ENCODE data around the gene EXOC1.

Gene EXOC1

DNA sequence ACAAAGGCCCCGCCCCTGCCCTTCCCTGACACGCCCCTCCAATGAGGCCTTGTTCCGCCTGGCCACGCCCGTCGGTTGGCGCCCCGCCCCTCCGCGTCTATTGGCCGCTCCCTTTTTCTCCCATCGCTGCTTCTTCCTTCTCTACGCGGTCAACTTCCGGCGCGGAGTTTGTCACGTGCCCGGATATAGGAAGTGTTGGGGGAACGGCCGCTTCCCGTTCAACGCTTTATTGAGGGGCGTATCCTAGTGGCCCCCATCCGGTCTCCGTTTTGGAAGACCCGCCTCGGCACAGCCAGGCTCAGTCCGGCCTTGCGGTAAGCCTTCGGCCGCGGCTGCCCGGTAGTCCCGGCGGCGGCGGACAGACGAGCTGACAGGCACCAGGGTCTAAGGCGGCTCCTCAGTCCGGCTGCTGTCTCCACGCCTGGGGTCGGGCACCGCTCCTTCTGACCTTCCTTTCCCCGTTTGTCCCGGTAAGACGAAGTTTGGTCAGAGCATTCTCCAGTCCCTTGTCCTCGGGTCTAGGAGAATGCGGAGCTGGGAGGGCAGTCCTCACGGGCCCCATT lies at the start of gene EXOC1:
Gene EXOC1 (plus strand): TSS at position 165 of the 563 bp plus-strand sequence. CDS start 4,676 bp downstream, outside the sequence.
- H3K4me3 ChIP-seq (ENCODE audit: low read depth, low read length): peak within 1 kb of the TSS; percentile 82
- DNase-seq (ENCODE audit: low read depth): peak; percentile 97
- TF ChIP-seq MYC (IDR thresholded peaks at IDR 0.05; ENCODE audit: low read depth, low read length): no peak; the same call in 1 of the 2 replicates
- peak; percentile 80 for TF ChIP-seq POLR2A (IDR thresholded peaks at IDR 0.05; ENCODE audit: extremely low read depth, insufficient read length)
- peak; percentile 95 for TF ChIP-seq MAX (IDR thresholded peaks at IDR 0.05; ENCODE audit: low read depth, low read length)

- H3K4me3 ChIP-seq (ENCODE audit: low read depth, low read length): no peak overlapping the region
- TF ChIP-seq, protein P1, sequence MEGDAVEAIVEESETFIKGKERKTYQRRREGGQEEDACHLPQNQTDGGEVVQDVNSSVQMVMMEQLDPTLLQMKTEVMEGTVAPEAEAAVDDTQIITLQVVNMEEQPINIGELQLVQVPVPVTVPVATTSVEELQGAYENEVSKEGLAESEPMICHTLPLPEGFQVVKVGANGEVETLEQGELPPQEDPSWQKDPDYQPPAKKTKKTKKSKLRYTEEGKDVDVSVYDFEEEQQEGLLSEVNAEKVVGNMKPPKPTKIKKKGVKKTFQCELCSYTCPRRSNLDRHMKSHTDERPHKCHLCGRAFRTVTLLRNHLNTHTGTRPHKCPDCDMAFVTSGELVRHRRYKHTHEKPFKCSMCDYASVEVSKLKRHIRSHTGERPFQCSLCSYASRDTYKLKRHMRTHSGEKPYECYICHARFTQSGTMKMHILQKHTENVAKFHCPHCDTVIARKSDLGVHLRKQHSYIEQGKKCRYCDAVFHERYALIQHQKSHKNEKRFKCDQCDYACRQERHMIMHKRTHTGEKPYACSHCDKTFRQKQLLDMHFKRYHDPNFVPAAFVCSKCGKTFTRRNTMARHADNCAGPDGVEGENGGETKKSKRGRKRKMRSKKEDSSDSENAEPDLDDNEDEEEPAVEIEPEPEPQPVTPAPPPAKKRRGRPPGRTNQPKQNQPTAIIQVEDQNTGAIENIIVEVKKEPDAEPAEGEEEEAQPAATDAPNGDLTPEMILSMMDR (IDR thresholded peaks at IDR 0.05; ENCODE audit: low read depth, low read length): no peak
- TF ChIP-seq MYC (IDR thresholded peaks at IDR 0.05; ENCODE audit: low read depth, low read length): no peak
- TF ChIP-seq POLR2A (IDR thresholded peaks at IDR 0.05; ENCODE audit: extremely low read depth, insufficient read length): no peak
- TF ChIP-seq MAX (IDR thresholded peaks at IDR 0.05; ENCODE audit: low read depth, low read length): no peak
- no peak for DNase-seq (ENCODE audit: low read depth)
Observed at GRCh38 chr4:55807556-55807955, 45.9 kb upstream of the EXOC1 start.

GRCh38 chr4:55808186-55808585 lies 45.3 kb upstream of the EXOC1 start:
- TF ChIP-seq, protein P1 (IDR thresholded peaks at IDR 0.05; ENCODE audit: low read depth, low read length): no peak
- TF ChIP-seq MAX (IDR thresholded peaks at IDR 0.05; ENCODE audit: low read depth, low read length): no peak
- TF ChIP-seq POLR2A (IDR thresholded peaks at IDR 0.05; ENCODE audit: extremely low read depth, insufficient read length): no peak
- no peak for TF ChIP-seq MYC (IDR thresholded peaks at IDR 0.05; ENCODE audit: low read depth, low read length)
- DNase-seq (ENCODE audit: low read depth): no peak

GRCh38 chr4:55808632-55809031 lies 44.8 kb upstream of the EXOC1 start:
- no peak for DNase-seq (ENCODE audit: low read depth)
- H3K4me3 ChIP-seq (ENCODE audit: low read depth, low read length): no peak overlapping the region
- TF ChIP-seq MAX (IDR thresholded peaks at IDR 0.05; ENCODE audit: low read depth, low read length): no peak
- TF ChIP-seq, protein P1 (IDR thresholded peaks at IDR 0.05; ENCODE audit: low read depth, low read length): no peak
- TF ChIP-seq MYC (IDR thresholded peaks at IDR 0.05; ENCODE audit: low read depth, low read length): no peak
- TF ChIP-seq POLR2A (IDR thresholded peaks at IDR 0.05; ENCODE audit: extremely low read depth, insufficient read length): no peak

More at GRCh38 chr4:55808186-55808585, 45.3 kb upstream of the EXOC1 start:
- H3K4me3 ChIP-seq (ENCODE audit: low read depth, low read length): no peak overlapping the region

- H3K4me3 ChIP-seq (ENCODE audit: low read depth, low read length): no peak overlapping the region
- DNase-seq (ENCODE audit: low read depth): no peak
- TF ChIP-seq MYC (IDR thresholded peaks at IDR 0.05; ENCODE audit: low read depth, low read length): no peak
- TF ChIP-seq, protein P1 (IDR thresholded peaks at IDR 0.05; ENCODE audit: low read depth, low read length): no peak
- TF ChIP-seq POLR2A (IDR thresholded peaks at IDR 0.05; ENCODE audit: extremely low read depth, insufficient read length): no peak
- TF ChIP-seq MAX (IDR thresholded peaks at IDR 0.05; ENCODE audit: low read depth, low read length): no peak
Observed at GRCh38 chr4:55817691-55818090, 35.8 kb upstream of the EXOC1 start.

- peak; percentile 11 for DNase-seq (ENCODE audit: low read depth)
Observed at GRCh38 chr4:55819634-55820033, 33.8 kb upstream of the EXOC1 start, which contains the start of gene EXOC1L. EXOC1L (plus strand) TSS chr4:55819790; CDS start chr4:55820027, 237 bp downstream.

More at GRCh38 chr4:55819634-55820033, 33.8 kb upstream of the EXOC1 start, which contains the start of gene EXOC1L:
- no peak within 1 kb of the TSS for H3K4me3 ChIP-seq (ENCODE audit: low read depth, low read length)
- TF ChIP-seq MAX (IDR thresholded peaks at IDR 0.05; ENCODE audit: low read depth, low read length) (no peak), POLR2A (IDR thresholded peaks at IDR 0.05; ENCODE audit: extremely low read depth, insufficient read length) (no peak), MYC (IDR thresholded peaks at IDR 0.05; ENCODE audit: low read depth, low read length) (no peak)
